EH (cell line): ENCODE measurements around the gene SAMD4A.
"Not testable (repeated sequence)": the region's sequence is repeated elsewhere in the genome, so short reads cannot be mapped to it uniquely, and the experiment has no call there.

Source experiments
- DNase-seq: peaks from one replicate; pipeline ENCODE4 v3.0.0-alpha.2; 2015; ENCODE audit warnings: low read depth

The SAMD4A gene

GRCh38 chr14:54784060-54784459, 217.1 kb downstream of the SAMD4A start:
- no peak for DNase-seq

- no peak for DNase-seq
Observed at GRCh38 chr14:54784657-54785056, 217.7 kb downstream of the SAMD4A start.

GRCh38 chr14:54785136-54785777, 218.3 kb downstream of the SAMD4A start:
- DNase-seq, result no peak

DNA sequence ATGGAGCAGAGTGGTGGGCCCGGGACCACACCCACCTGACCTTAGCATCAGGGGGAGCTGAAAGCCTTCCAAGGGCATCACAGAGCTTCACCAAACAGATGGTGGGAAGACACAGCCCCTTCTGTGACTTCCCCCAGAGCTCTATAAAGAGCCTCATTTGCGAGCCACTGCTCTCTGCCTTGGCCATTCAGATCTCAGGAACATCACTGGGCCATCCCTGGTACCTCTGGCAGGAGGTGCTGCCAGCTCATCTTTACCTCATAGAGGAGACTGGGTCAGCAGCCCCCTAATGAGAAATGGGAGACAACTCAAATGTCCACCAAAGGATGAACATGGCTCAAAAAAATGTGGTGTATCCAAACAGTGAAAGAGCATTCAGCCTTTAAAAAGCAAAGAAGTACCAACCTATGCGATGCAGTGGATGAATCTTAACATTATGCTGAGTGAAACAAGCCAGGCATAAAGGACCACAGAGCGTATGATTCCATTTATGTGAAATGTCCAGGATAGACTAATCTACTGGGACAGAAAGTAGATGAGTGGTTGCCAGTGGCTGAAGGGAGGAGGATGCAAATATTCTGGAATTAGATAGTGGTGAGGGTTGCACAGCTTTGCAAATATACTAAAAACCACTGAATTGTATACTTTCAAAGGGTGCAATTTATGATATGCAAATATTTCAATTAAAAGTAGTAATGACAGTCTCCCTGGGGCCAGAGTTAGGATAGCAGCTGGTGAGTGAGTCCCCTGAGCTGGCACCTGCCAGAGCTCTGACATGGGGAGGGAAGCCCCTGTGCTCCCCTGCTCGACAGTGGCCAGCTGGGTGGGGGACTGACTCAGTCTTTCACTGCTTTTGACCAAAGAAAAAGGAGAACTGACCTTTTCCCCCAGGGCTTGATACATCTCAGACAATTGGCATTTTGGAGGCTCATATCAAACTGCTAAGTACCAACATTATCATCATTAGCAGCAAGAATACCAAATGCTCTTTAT, 219.1 kb downstream of the SAMD4A start:
- no peak for DNase-seq

- no peak for DNase-seq
Observed at GRCh38 chr14:54786838-54787237, 219.9 kb downstream of the SAMD4A start.

DNA sequence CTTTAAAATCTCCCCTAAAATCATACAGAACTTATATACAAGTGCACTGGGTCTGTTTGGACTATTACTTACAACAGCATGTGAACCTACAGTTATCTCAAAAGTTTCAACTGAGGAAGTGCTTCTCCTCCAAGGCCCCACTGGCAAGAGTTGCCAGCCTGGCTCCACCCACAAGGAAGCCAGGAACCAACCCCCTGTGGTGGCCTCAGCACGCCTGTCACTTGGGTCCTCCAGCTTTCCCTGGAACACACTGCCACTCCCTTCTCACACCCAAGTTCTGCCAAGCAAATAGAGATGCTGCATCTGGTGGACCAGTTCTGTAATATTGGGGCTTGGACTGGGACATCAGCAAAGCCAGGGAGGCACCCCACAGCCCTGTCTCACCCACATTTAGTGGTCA, 220.3 kb downstream of the SAMD4A start:
- no peak for DNase-seq

- DNase-seq, result no peak
Observed at GRCh38 chr14:54788701-54789100, 221.8 kb downstream of the SAMD4A start.

DNA sequence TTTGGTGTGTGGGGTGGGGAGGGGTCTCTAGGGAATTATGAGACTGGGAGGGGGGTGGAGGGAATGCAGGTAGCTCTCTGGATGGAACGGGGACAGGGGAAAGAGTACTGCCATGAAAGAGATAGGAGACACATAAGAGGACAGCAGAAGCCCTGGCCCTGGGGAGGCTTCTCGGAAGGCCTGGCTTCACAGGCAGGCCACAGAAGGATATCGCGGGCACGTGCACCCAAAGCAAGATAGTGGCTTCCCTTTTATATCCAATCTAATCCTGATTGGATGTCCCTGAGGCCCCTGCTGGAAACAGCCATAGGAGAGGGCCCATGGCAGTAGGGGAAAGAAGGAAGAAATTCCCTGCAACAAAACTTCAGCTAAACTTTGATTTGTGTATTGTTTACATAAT, 222.2 kb downstream of the SAMD4A start:
- DNase-seq, result no peak

DNA sequence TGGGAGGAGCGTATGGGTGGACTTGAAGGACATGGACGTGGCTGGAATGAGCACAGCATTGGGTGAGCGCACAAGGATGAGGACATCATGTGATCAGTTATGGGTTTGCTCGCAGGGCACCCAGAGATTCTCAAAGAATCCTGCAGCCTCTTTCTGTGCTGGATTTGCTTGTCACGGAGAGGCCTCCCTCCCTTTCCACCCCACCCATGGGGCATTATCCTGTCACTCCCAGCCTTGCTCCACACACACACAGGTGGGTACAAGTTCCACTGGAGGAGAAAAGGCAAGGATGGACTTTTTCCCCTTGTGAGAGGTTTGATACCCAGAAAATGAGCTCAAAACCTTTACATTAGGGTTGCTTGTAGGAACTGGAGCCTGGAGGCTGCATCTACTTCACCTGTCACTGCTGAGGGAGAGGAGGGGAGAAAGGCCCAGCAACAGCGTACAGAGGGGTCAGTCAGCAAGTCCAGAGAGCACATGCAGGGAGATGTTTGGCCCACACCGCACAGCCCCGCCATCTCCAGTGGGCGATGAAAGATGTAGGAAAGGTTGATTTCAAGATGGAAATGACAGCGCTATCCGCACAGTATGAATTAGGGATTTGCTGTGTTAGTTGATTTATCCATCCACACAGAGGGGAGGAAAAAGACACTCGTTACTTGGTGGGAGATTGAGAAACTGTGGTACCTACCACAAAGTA, 223.0 kb downstream of the SAMD4A start:
- DNase-seq, result no peak

GRCh38 chr14:54791001-54791400, 224.1 kb downstream of the SAMD4A start:
- no peak for DNase-seq

GRCh38 chr14:54792288-54792687, 225.4 kb downstream of the SAMD4A start:
- DNase-seq, result no peak

DNA sequence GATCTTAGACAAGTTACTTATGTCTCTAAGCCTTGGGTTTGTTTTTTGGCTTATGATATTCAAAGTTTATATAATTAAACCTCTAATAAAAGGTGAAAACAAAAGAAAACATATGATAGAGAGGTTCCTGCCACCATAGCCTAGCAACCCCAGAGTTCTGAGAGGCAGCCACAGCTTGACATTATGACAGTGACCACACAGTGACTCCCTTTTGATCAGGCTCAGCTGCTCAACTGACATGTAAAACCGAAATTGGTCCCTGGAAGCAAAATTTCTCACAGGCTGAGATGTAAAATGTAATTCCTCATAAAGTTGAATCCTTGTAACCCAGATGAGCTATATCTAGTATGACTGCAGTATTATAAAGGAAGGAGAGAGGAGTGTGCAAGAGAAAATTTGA, 227.2 kb downstream of the SAMD4A start:
- no peak for DNase-seq

GRCh38 chr14:54794796-54795195, 227.9 kb downstream of the SAMD4A start:
- no peak for DNase-seq

DNA sequence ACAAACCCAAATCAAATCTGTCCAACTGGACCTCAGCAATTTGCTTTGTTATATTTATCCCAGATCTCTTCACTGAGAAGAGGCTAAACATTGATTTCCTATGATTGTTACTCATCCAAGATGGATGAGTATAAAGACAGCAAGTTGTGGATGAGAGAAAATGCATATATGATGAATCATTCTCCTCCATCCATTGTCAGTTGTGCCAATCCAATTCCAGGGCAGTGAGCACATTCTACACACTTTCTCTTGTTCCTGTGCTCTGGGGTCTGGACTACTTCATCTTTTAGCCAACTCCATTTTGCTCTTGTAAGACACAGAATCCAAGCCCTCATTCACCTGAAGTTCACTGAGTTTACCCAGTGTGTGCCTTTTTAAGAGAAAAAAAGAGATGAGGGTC, 230.0 kb downstream of the SAMD4A start:
- DNase-seq, result peak; percentile 87

DNA sequence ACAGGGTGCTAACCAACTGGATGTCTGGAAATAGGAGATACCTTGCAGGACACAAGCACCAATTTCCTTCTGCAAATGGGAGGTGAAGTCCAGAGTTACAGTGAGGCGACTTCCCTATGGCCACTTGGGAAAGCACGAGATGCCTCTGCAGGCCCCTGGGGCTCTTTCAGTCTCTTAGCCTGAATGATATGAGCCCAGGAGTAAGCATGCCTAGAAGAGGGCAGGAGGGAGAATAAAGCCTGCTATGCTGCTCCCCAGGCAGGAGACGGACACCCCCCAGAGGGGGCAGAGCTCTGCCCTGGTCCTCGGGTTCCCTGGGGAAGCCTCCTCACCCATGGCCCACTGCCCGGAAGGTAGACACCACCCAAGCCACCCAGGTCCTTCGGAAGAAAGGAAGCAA, 230.6 kb downstream of the SAMD4A start:
- no peak for DNase-seq

- DNase-seq, result no peak
Observed at GRCh38 chr14:54797986-54798385, 231.1 kb downstream of the SAMD4A start.

GRCh38 chr14:54798465-54799124, 231.7 kb downstream of the SAMD4A start:
- peak; percentile 21 for DNase-seq

DNA sequence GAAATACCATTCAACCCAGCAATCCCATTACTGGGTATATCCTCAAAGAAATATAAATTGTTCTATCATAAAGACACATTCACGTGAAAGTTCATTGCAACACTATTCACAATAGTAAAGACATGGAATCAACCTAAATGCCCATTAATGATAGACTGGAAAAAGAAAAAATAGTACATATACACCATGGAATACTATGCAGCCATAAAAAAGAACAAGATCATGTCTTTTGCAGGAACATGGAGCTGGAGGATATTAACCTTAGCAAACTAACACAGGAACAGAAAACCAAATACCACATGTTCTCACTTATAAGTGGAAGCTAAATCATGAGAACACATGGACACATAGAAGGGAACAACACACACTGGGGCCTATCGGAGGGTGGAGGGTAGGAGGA, 234.6 kb downstream of the SAMD4A start:
- not testable (repeated sequence) for DNase-seq

- no peak for DNase-seq
Observed at GRCh38 chr14:54803396-54803795, 236.5 kb downstream of the SAMD4A start.

DNA sequence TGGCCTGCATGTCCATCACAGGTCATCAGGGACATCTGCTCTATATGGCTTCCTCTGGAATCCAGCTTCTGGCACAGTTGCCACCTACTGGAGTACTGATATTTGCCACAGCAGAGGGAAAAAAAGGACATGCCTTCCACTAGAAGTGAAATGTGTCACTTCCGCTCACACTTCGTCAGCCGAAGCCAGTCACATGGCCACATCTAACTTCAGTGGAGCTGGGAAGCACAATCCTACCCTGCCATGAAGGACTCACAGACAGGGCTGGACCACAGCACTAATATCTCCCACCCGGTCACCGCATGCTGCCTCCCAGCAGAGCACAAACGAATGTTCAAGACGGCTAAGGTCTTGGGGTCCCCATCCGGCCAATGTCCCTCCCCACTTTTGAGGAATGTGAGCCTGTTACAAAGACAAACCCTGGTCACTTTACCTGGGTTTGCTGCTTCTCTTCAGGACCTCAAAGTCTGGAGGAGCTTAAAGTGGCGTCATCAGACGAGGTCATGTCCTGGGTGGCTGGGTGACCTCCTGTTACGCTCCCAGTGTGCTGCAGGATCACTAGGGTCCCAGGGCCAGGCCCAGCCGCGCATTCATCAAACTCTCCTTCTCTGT, 237.1 kb downstream of the SAMD4A start:
- DNase-seq, result no peak

DNA sequence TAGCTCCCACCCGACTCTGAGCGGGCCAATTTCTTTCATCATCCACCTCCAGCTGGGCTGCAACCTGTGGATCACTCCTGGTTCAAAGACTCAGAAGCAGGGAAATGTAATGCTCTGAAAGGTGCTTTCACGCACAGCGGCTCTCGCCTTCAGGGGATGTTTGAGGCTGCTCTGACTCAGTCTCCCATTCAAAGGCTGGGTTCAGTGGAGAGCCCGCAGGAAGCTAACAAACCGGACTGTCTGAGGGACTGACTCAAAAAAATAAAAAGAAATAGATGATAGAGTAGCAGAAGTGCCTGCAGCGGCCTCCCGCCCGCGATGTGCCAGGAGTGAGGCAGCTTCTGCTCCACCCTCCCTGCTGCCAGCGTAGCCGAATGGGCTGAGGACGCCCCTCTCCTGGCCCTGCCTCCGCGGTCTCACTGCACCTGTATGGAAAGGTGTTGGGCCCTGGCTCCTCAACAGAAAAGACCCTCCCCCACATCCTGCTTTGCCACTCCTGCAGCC, 237.7 kb downstream of the SAMD4A start:
- no peak for DNase-seq

DNA sequence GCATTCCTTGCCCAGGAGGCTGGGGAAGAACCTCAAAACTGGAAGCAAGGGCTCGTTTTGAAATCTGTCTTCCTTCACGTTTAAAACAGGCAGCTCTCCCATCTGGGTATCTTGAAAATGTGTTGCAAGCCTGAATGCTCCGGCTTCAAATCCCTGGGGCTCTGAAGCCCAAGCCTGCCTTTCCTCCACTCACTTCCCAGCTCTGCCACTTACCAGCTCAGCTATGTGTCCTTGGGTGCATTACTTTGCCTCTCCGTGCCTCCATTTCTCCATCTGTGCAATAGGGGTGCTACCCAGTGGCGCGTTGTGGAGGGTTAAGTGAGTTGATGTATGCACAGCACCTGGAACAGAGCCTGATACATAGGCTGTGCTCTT, 238.1 kb downstream of the SAMD4A start:
- no peak for DNase-seq
